ENCODE data around the gene LMO7.

- no peak for TF ChIP-seq POLR2A (IDR thresholded peaks at IDR 0.05)
- no peak for TF ChIP-seq CTCF (IDR thresholded peaks at IDR 0.05)
- TF ChIP-seq POLR2AphosphoS5 (IDR thresholded peaks at IDR 0.05) = no peak
Observed at GRCh38 chr13:75850916-75851315, 214.8 kb downstream of the LMO7 start.

All from breast epithelium (tissue), 3 donors.